Activated CD8-positive, alpha-beta memory T cell treated with anti-CD3 and anti-CD28 coated beads, Interleukin-2, amount 50 U/mL, for 1 hour (primary cell): Measurements from ENCODE around the gene NDUFA8.
"Not testable (repeated sequence)": the region's sequence is repeated elsewhere in the genome, so short reads cannot be mapped to it uniquely, and the experiment has no call there.

Source experiments
- DNase-seq: peaks from one replicate; pipeline ENCODE4 v3.0.0-alpha.2; 2020; ENCODE audit errors: extremely low read depth

NDUFA8 gene

DNA sequence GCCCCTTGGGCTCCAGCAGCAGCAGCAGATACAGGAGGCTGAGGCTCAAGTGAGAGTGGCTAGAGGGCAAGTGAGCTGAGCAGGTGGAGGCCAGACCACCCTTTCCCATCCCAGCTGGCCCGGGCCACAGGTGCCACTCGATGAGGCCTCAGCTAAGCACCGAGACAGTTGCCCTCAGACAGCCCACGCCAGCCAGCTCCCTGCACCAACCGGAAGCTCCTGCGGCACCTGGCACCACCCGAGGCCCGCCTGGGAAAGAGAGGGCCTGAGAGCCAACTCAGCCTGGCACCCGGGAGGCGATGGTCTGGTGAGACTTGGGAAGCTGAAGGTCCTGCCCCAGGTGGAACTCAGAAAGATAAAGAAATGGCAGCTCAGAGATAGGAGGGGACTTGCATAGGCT is 38.2 kb downstream of the NDUFA8 start:
- DNase-seq, result no peak

DNA sequence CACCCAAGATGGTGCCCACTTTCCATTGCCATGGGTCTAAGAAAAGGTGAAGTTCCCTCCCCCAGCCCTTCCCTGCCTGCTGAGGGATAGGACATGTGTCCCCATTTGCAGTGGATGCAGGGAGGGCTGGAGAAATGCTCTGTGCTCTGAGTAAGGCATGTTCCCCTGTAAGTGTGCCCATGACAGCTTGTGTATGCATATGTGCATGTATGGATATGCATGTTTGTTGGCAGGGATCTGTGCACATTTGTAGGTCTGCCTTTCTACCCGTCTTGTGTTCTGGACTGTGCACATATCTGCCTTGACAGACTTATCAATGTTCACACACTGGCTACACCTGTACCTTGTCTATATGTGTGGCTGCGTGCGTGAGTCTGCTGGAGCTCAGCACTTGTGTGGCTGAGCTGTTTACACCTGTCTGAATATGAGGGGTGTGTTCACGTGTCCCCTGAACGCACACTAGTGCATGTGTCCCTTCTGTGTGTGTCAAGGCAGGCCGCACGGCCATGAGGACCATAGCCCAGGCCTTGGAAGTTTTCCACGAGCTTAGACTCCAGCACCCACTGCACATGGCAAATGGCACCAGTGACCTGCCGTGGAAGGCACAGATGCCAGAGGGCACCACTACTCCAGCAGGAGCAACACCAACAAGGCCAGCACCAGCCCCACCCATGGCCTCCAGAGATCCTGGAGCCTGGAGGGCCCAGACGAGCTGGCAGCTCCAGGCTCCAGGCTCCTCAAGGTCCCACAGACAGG is 39.1 kb downstream of the NDUFA8 start:
- no peak for DNase-seq

- no peak for DNase-seq
Observed at GRCh38 chr9:122119721-122120120, 39.9 kb downstream of the NDUFA8 start.

DNA sequence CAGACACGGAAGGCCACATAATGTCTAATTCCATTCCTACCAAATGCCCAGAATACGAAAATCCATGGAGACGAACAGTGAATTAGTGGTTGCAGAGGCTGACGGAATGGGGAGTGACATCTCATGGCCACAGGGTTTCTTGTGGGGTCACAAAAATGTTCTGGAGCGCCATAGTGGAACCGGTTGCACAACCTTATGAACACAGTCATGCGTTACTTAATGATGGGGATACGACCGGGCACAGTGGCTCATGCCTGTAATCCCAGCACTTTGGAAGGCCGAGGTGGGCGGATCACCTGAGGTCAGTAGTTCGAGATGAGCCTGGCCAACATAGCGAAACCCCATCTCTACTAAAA is 40.4 kb downstream of the NDUFA8 start:
- no peak for DNase-seq

DNA sequence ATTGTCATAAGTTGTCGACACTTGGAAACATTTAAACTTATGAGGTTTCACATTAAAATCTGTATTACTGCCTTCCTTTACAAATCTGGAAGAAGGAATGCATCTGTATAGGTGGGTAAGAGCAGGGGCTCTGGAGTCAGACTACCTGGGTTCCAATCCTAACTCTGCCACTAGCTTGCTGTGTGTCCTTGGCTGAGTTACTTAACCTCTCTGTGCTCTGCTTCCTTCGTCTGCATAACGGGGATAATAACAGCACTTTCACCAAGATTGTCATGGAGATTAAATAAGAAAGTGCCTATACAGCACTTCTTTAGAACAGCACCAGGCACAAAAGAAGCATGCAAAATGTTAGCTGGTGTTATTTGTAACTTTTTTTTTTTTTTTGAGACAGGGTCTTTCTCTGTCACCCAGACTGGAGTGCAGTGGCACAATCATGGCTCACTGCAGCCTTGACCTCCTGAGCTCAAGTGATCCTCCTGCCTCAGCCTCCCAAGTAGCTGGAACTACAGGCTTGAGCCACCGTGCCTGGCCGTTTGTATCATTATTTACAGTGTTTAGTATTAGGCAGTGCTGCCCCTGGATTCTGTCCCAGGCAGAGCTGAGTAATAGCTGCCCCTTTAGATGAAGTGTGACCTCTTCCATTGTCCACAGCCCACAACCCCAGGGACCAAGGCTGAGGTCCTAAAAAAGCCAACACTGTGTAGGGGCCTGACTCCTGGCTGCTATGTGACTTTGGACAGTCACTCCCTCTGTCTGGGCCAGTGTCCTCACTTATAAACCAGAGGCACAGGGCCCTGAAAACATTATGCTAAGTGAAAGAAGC is 41.0 kb downstream of the NDUFA8 start:
- no peak for DNase-seq

- not testable (repeated sequence) for DNase-seq
Observed at GRCh38 chr9:122117241-122117640, 42.3 kb downstream of the NDUFA8 start.

DNA sequence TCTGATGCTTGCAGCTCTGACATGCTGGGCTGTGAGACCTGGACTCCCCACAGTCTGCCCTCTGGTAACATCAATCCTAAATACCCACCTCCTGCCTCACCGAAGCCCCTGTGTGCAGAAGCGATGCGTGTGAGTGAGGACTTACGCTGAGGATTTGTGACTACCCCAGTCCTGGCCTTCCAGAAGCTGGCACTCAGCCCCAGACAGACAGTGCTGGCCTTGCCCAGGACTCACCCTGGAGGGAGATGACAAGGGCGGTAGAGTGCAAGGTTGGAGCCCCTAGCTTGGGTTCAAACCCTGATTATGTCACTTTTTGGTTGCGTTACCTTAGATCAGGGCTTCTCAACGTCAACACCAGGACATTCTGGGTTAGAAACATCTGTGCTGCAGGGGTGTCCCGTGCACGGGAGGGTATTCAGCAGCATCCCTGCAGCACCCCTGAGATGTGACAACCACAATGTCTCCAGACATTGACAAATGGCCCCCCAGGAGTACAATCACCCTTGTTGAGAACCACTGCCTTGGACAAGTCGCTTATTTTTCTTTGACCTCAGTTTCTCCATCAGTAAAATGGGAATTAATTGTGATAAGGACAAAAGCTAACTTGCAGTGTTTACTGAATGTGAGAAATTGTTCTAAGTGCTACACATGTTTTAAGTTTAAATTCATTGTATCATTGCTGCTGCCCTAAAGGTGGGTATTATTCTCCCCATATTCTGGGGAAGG is 43.0 kb downstream of the NDUFA8 start:
- no peak for DNase-seq

DNA sequence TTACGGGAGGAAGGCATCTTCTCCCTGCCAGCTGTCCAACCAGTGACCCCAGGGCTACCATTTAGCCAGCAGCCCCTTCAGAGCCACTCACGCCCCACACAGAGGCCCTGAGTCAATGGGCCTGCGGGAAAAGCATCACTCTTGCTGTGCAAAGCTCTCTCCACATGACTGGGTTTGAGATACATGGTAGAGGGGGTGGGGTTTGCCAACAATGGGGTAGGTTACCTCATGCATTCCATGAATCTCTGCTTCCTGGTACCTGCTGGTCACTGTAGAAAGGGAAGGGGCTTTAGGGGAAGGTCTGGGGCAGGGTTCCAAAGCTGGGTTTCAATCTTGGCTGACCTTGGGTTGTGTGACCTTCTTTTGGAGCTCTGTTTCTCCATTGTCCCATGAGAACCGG is 43.5 kb downstream of the NDUFA8 start:
- no peak for DNase-seq

- no peak for DNase-seq
Observed at GRCh38 chr9:122115176-122116035, 44.2 kb downstream of the NDUFA8 start.

GRCh38 chr9:122113574-122113973 is 46.0 kb downstream of the NDUFA8 start:
- DNase-seq, result no peak

DNA sequence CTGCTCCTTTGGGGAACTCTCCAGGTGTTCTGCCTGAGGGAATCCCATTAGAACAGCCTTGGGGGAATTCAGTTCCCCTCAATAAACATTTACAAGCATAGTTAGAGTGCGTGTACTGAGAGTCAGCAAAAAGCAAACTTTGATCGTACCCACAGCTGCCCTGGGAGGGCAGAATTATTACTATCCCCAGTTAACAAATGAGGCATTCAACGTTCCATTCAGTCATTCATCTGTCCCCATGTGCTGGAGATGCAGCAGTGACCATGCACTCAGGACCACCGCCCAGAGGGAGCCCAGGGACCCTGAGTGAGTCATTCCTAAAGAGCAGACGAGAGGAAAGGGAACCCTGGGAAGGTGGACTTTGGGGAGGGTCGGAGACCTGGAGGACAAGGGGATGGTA is 47.3 kb downstream of the NDUFA8 start:
- DNase-seq, result no peak

DNA sequence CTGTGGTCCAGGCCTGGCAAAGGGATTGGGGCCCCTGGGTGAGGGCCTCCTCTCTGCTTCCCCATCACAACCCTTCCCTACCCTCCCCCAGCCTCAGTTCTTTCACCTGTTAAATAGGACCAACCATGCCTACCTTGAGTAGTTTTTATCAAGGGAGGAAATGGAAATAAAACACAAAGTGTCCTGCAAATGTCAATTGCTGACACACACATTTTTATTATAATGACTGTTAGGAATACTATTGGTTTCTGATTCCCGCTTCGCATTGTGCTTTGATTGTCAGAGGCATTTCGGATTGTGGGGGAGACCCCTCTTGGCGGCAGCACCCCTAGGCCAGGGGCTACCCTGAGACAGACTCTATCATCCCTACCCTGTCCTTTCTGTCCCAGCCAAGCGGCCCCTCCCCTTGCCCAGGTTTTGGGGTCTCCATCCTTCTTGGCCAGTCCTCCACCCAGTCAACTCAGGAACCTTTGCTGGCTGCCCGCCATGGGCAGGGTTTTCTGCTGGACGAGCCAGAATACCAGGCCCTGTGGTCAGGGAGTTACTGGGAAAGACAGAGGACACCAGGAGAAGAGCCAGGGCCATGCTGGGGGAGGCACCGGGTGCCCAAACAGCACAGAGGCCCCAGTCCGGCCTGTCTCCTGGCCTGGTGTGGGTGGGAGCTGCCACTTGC is 48.0 kb downstream of the NDUFA8 start:
- DNase-seq, result no peak

- no peak for DNase-seq
Observed at GRCh38 chr9:122110100-122110833, 49.3 kb downstream of the NDUFA8 start.

DNA sequence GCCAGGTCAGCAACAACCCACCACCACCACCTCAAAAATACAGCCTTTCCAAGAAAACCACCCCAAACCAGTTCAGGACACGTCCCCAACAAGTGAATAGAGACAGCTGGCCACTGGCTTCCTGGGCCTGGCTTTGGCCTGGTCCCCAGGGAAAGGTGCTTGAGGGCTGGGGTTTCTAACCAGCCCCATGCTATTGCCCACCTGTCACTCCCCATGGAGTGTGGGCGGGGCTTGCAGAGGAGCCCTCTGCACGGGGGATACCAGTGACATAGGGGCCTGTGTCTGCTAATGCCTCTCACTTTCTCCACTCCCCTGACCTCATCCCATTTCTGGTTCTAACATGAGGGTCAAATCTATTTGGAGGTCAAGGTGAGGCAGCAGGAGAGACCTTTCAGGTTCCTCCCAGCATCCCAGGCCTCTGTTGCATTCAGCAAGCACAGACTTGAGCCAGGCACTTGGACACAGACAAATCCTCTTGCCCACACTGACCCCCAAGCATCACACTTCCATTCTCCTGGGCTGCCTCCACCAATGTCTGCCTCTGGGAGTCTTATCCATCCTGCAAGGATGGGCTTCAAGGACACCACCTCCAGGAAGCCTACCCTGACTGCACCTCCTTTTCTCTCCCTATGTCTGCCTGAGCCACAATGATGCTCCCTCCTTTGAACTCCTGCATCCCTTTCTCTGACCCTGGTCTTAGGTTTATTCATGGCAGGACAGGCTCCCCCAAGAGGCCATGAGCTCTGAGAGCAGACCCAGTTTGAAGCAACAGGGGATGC is 50.4 kb downstream of the NDUFA8 start:
- DNase-seq, result no peak

DNA sequence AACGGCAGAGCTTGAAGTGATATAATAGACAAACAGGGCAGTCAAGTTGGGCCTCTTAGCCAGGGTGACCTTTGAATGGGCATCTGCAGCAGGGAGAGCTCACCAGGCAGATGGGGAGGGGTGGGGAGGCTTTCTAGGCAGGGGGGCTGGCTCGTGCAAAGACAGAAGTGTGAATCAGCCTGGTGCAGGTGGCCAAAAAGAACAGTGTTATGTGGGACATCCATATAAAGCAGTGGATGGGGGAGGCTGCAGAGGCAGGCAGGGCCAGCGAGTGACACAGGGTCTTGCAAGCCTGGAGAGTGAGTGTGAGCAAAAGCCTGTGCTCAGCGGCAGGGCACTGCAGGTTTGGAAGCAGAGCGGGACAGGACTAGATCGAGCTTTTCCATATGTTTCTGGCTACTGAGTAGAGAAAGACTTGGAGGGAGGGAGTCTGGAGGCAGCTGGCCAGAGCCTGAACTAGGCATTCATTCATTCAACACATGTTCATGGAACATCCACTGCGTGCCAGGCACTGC is 52.2 kb downstream of the NDUFA8 start:
- DNase-seq, result no peak

DNA sequence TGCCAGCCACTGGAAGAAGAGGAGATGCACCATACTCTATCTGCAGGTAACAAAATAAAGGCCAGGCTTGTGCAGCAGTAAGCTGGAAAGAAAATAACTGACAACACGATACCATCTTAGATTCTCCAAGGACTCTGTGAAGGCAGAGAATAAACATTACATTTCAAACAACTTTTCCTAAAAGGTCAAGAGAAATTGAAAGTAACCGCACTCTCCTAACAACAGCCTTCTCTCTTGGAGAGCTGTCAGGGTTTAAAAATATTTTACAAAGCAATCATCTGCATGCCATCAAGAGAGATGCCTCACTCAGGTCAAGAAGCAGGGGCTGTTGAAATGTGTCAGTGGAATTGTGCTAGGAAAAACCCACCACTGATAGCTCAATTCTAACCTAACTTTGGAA is 53.0 kb downstream of the NDUFA8 start:
- DNase-seq, result no peak

GRCh38 chr9:122103985-122104384 is 55.6 kb downstream of the NDUFA8 start:
- no peak for DNase-seq

- DNase-seq, result no peak
Observed at GRCh38 chr9:122102156-122102555, 57.4 kb downstream of the NDUFA8 start.

GRCh38 chr9:122100756-122101155 is 58.8 kb downstream of the NDUFA8 start:
- no peak for DNase-seq
